ENCODE measurements around the gene ERP27.
A peak's percentile ranks its signal among the peaks of the same experiment; 100 is the strongest.

ERP27 gene

GRCh38 chr12:14938301-14938700, at the start of gene ERP27:
Gene ERP27, minus strand, starts transcription at chr12:14938537. Its CDS starts 29 bp downstream, at chr12:14938508.
- DNase-seq, result no peak

GRCh38 chr12:14988035-14988434, 49.7 kb upstream of the ERP27 start:
- peak; percentile 75 to 78 for DNase-seq

- DNase-seq, result no peak
These were observed 48.1 kb upstream of the ERP27 start for GRCh38 chr12:14986449-14986848.

- DNase-seq, result peak; percentile 47 to 72
These were observed 46.5 kb upstream of the ERP27 start for GRCh38 chr12:14984766-14985285.

GRCh38 chr12:14984036-14984435, 45.7 kb upstream of the ERP27 start:
- DNase-seq, result no peak

- peak in 1 of 2 donors; percentile 55 for DNase-seq
These were observed 44.7 kb upstream of the ERP27 start for GRCh38 chr12:14982991-14983390.

- peak; percentile 94 to 97 for DNase-seq
These were observed 44.2 kb upstream of the ERP27 start for GRCh38 chr12:14982562-14982961.

- DNase-seq, result peak; percentile 95 to 99
These were observed 42.7 kb upstream of the ERP27 start for GRCh38 chr12:14981049-14981448.

GRCh38 chr12:14979468-14979867, 41.1 kb upstream of the ERP27 start:
- DNase-seq, result no peak

- peak; percentile 80 to 91 for DNase-seq
These were observed 38.3 kb upstream of the ERP27 start for GRCh38 chr12:14976658-14977057.

GRCh38 chr12:14975457-14975856, 37.1 kb upstream of the ERP27 start:
- peak; percentile 68 to 74 for DNase-seq

- no peak for DNase-seq
These were observed 36.3 kb upstream of the ERP27 start for GRCh38 chr12:14974633-14975032.

GRCh38 chr12:14972816-14973215, 34.5 kb upstream of the ERP27 start, which contains the start of gene PDE6H:
Gene PDE6H, plus strand, starts transcription at chr12:14973042. Its CDS starts 4,971 bp downstream, at chr12:14978013.
- DNase-seq, result no peak

GRCh38 chr12:14970473-14970872, 32.1 kb upstream of the ERP27 start:
- no peak for DNase-seq

- DNase-seq, result peak; percentile 72 to 87
These were observed 30.1 kb upstream of the ERP27 start for GRCh38 chr12:14968478-14968877.

- DNase-seq, result no peak
These were observed 26.9 kb upstream of the ERP27 start for GRCh38 chr12:14965221-14965620.

- DNase-seq, result peak in 1 of 2 donors; percentile 58
These were observed 26.1 kb upstream of the ERP27 start for GRCh38 chr12:14964406-14964805.

GRCh38 chr12:14963520-14963919, 25.2 kb upstream of the ERP27 start:
- no peak for DNase-seq

GRCh38 chr12:14962797-14963196, 24.5 kb upstream of the ERP27 start:
- no peak for DNase-seq

- peak; percentile 45 to 56 for DNase-seq
These were observed 23.8 kb upstream of the ERP27 start for GRCh38 chr12:14962153-14962539.

- DNase-seq, result peak; percentile 68 to 80
These were observed 23.3 kb upstream of the ERP27 start, which contains the start of gene ARHGDIB for GRCh38 chr12:14961466-14962152. Gene ARHGDIB, minus strand, starts transcription at chr12:14961601. Its CDS starts 10,889 bp downstream, at chr12:14950712.

GRCh38 chr12:14960548-14961465, 22.5 kb upstream of the ERP27 start:
- DNase-seq, result peak; percentile 57 to 65

- DNase-seq, result no peak
These were observed 21.7 kb upstream of the ERP27 start for GRCh38 chr12:14959916-14960496.
